ENCODE data around the gene WRAP73.

Gene WRAP73

GRCh38 chr1:3600354-3600753 is 49.5 kb downstream of the WRAP73 start:
- no peak for TF ChIP-seq CTCF (IDR thresholded peaks at IDR 0.05; ENCODE audit: low read depth, low read length, missing control alignments)
- DNase-seq (ENCODE audit: low read depth), result no peak
- no peak overlapping the region for H3K4me3 ChIP-seq (ENCODE audit: low read depth, low read length)

GRCh38 chr1:3599816-3600215 is 50.1 kb downstream of the WRAP73 start:
- no peak for DNase-seq (ENCODE audit: low read depth)
- no peak overlapping the region for H3K4me3 ChIP-seq (ENCODE audit: low read depth, low read length)
- no peak for TF ChIP-seq CTCF (IDR thresholded peaks at IDR 0.05; ENCODE audit: low read depth, low read length, missing control alignments)

- no peak for DNase-seq (ENCODE audit: low read depth)
- H3K4me3 ChIP-seq (ENCODE audit: low read depth, low read length), result no peak overlapping the region
- no peak for TF ChIP-seq CTCF (IDR thresholded peaks at IDR 0.05; ENCODE audit: low read depth, low read length, missing control alignments)
Observed at GRCh38 chr1:3599286-3599811, 50.6 kb downstream of the WRAP73 start.

- TF ChIP-seq CTCF (IDR thresholded peaks at IDR 0.05; ENCODE audit: low read depth, low read length, missing control alignments), result no peak
- no peak overlapping the region for H3K4me3 ChIP-seq (ENCODE audit: low read depth, low read length)
Observed at GRCh38 chr1:3598522-3599285, 51.2 kb downstream of the WRAP73 start.

GRCh38 chr1:3598051-3598491 is 51.8 kb downstream of the WRAP73 start:
- no peak for TF ChIP-seq CTCF (IDR thresholded peaks at IDR 0.05; ENCODE audit: low read depth, low read length, missing control alignments)
- no peak for DNase-seq (ENCODE audit: low read depth)

More at GRCh38 chr1:3598522-3599285, 51.2 kb downstream of the WRAP73 start:
- no peak for DNase-seq (ENCODE audit: low read depth)

GRCh38 chr1:3597599-3597964 is 52.3 kb downstream of the WRAP73 start:
- no peak for DNase-seq (ENCODE audit: low read depth)
- H3K4me3 ChIP-seq (ENCODE audit: low read depth, low read length), result no peak overlapping the region
- TF ChIP-seq CTCF (IDR thresholded peaks at IDR 0.05; ENCODE audit: low read depth, low read length, missing control alignments), result no peak

More at GRCh38 chr1:3598051-3598491, 51.8 kb downstream of the WRAP73 start:
- H3K4me3 ChIP-seq (ENCODE audit: low read depth, low read length), result no peak overlapping the region

Measured in GM12864 (cell line).